Psoas muscle (tissue), 8 donors: ENCODE results near the gene PPP4R3A. TPM values are rescaled to one million over a fixed set of nuclear protein-coding genes. Genes with fewer than 3 reads are reported as not detected.

Experiments
- ATAC-seq, 4 donors: fragments of 200-7000 bp; cut with Tn5 transposase; one replicate each; pipeline ENCODE4 v1.9.1; 2020; ENCODE audit warnings: moderate library complexity in 3 of 4, mild to moderate bottlenecking in 2 of 4
- DNase-seq, 2 donors: peaks; one replicate each; pipeline ENCODE4 v3.0.0-alpha.2; 2020
- H3K27ac ChIP-seq: fragments of 200-600 bp; one replicate; pipeline ENCODE4 v1.8.0; 2022
- H3K27me3 ChIP-seq, 3 donors: fragments of 200-600 bp in 1 of 3; one replicate each; pipeline versions ENCODE4 v1.6.1 to v1.8.0; 2013 to 2022; ENCODE audit warnings: low read length in 2 of 3, mild to moderate bottlenecking in 2 of 3, moderate library complexity in 1 of 3; ENCODE audit not compliant: insufficient read depth in 3 of 3
- H3K36me3 ChIP-seq, 2 donors: fragments of 200-600 bp in 1 of 2; one replicate each; pipeline versions ENCODE4 v1.6.1 to v1.8.0; 2013 to 2022; ENCODE audit warnings: low read depth in 1 of 2, mild to moderate bottlenecking in 1 of 2, moderate library complexity in 1 of 2; ENCODE audit not compliant: insufficient read depth in 1 of 2
- H3K4me1 ChIP-seq: fragments of 200-600 bp; one replicate; pipeline ENCODE4 v1.8.0; 2022
- H3K4me3 ChIP-seq: fragments of 200-600 bp; one replicate; pipeline ENCODE4 v1.8.0; 2022; ENCODE audit warnings: mild to moderate bottlenecking
- H3K9me3 ChIP-seq: fragments of 200-600 bp; one replicate; pipeline ENCODE4 v1.8.0; 2022
- WGBS, 3 donors: extraction: QIAGEN DNeasy Blood & Tissue Kit; methylation state at CpG; one replicate each; pipeline versions ENCODE4 v1.1.6 to v1.1.7; 2013; 5-methylcytosine and 5-hydroxymethylcytosine counted together
- intact Hi-C, 2 donors: fragments of 100-400 bp; cut with DNase I; formaldehyde crosslinking; loops; one replicate each; pipeline versions ENCODE4 v1.11.0 to v1.14.2; 2022
- polyA plus RNA-seq, 3 donors: library from polyadenylated mRNA; stranded (reverse); fragments of 200-250 nt; gene quantifications; one replicate each; pipeline ENCODE4 v1.2.3, GENCODE V29; 2013
- total RNA-seq, 4 donors: library from RNA; stranded (reverse); fragmentation: NEBNext Ultra II Directional in 2 of 4; extraction: Animal tissue kit (Norgen Biotek cat#: 25700) in 2 of 4; gene quantifications; one replicate each; pipeline versions ENCODE4 v1.2.1 to v1.2.4, GENCODE V29; 2021 to 2023
- TF ChIP-seq, protein P1 (sequence below): fragments of 200-600 bp; IDR thresholded peaks from one replicate; pipeline ENCODE4 v1.8.0; 2022; ENCODE audit warnings: antibody characterized with exemption
- donor health status: healthy with polysubstance abuse.
- donor health status: DM: no; HTN: no; CAD: no; lungs with moderate emphysema.
- donor health status: Bipolar disorder and iron deficiency.
- donor health status: healthy.
- donor health status: DM: yes; HTN: yes; CAD: no.
- donor health status: DM: no; HTN: no; CAD: no.
- donor health status: DM: no; HTN: no; CAD: no.
- donor health status: DM: yes; HTN: yes; CAD: no.

Gene PPP4R3A
- total and polyA plus RNA-seq, 7 donors: 33.3 to 92.4 (median 50.6) TPM

DNA sequence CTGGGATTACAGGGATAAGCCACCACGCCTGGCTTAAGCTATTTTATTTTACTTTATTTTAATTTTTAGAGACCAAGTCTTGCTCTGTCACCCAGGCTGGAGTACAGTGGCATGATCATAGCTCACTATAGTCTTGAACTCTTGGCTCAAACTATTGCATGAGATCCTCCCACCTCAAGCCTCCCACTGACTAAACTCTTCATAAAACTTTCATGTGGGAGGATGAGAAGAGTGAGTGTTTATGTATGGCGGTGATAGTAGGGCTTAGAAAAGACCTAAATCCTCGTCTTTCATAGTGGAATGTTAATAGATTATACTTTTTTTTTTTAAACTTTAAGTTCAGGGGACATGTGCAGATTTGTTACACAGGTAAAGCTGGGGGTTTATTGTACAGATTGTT, 23.5 kb upstream of the PPP4R3A start:
- Histone ChIP-seq H3K4me1 (no peaks in the 10 kb centered on the region), H3K27ac (no peak overlapping the region), H3K9me3 (no peaks in the 10 kb centered on the region), H3K27me3 (peaks cover 0 to 8% (median 0%) of the 10 kb centered on the region in 3 donors), H3K4me3 (no peak overlapping the region), H3K36me3 (no peaks in the 10 kb centered on the region)
- DNase-seq: no peak
- no peak for ATAC-seq
- WGBS, 3 donors: 68 to 70% (median 69%) methylated on average over 3 of the region's 3 CpGs
- intact Hi-C loops: no loop called here
- TF ChIP-seq, protein P1, sequence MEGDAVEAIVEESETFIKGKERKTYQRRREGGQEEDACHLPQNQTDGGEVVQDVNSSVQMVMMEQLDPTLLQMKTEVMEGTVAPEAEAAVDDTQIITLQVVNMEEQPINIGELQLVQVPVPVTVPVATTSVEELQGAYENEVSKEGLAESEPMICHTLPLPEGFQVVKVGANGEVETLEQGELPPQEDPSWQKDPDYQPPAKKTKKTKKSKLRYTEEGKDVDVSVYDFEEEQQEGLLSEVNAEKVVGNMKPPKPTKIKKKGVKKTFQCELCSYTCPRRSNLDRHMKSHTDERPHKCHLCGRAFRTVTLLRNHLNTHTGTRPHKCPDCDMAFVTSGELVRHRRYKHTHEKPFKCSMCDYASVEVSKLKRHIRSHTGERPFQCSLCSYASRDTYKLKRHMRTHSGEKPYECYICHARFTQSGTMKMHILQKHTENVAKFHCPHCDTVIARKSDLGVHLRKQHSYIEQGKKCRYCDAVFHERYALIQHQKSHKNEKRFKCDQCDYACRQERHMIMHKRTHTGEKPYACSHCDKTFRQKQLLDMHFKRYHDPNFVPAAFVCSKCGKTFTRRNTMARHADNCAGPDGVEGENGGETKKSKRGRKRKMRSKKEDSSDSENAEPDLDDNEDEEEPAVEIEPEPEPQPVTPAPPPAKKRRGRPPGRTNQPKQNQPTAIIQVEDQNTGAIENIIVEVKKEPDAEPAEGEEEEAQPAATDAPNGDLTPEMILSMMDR: no peak

DNA sequence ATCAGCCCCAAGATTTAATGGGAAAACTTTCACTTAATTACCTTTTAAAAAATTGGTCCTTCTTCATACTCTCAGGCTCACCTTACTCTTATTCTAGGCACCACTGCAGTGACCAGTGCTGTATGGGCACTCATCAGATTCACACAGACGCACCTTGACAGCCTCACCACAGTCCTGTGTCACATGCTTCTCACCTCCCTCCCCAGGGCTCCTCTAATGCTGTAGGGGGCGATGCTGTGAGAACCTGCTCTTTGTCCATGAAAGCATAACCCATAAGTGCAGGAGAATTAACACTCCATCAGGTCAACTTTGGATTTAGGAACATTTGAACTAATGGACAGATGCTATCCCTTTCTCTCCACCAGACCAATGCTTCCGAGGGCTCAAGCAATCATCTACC, 13.9 kb upstream of the PPP4R3A start:
- Histone ChIP-seq H3K36me3 (no peaks in the 10 kb centered on the region), H3K27ac (no peak overlapping the region), H3K4me1 (no peaks in the 10 kb centered on the region), H3K4me3 (no peak overlapping the region), H3K27me3 (peaks cover 0 to 2% (median 0%) of the 10 kb centered on the region in 3 donors), H3K9me3 (no peaks in the 10 kb centered on the region)
- DNase-seq: no peak
- 81 to 88% (median 84%) methylated on average over 3 of the region's 3 CpGs for WGBS, 3 donors
- ATAC-seq: no peak
- TF ChIP-seq, protein P1: no peak
- intact Hi-C loops: no loop called here

DNA sequence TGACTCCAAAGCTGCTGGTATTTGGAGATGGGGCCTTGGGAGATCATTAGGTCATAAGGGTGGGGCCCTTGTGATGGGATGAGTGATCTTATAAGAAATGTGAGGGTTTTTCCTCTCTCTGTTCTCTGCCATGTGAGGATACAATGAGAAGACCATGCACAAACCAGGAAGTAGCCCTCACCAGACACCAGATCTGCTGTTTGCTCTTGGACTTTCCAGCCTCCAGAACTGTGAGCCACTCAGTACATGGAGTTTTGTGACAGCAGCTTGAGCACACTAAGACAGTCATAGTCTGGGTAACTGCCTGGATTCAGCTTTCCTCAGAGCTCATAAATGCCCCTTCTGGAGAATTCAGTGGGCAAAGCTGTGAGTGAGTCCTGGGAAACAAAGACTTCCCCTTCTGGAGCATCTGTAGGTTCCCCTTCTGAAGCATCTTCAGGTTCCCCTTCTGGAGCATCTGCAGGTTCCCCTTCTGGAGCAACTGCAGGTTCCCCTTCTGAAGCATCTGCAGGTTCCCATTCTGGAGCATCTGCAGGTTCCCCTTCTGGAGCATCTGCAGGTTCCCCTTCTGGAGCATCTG, 11.0 kb upstream of the PPP4R3A start:
- H3K27me3 ChIP-seq: peaks cover 0 to 2% (median 0%) of the 10 kb centered on the region in 3 donors
- intact Hi-C loops: no loop called here
- DNase-seq (no peak), ATAC-seq (no peak)
- TF ChIP-seq, protein P1: no peak
- H3K36me3 ChIP-seq: no peaks in the 10 kb centered on the region
- no peak overlapping the region for H3K27ac ChIP-seq
- no peak overlapping the region for H3K4me3 ChIP-seq
- no peaks in the 10 kb centered on the region for H3K9me3 ChIP-seq
- no peaks in the 10 kb centered on the region for H3K4me1 ChIP-seq

DNA sequence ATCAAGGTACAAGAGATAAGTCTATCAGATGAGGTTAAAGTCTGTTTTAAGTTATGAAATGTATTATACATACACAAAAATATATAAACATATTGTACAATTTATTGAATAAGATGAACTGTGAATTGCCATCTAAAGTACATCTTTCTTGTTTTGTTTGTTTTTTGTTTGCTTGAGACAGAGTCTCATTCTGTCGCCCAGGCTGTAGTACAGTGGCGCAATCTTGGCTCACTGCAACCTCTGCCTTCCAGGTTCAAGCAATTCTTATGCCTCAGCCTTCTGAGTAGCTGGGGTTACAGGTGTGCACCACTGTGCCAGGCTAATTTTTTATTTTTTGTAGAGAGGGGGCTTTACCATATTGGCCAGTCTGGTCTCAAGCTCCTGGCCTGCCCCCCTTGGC, 10.0 kb upstream of the PPP4R3A start:
- Histone ChIP-seq H3K4me1 (no peaks in the 10 kb centered on the region), H3K9me3 (no peaks in the 10 kb centered on the region), H3K4me3 (no peak overlapping the region), H3K27me3 (peaks cover 0 to 2% (median 0%) of the 10 kb centered on the region in 3 donors), H3K27ac (no peak overlapping the region), H3K36me3 (no peaks in the 10 kb centered on the region)
- ATAC-seq: no peak
- intact Hi-C loops: no loop called here
- TF ChIP-seq, protein P1: no peak
- WGBS, 3 donors: 95 to 98% (median 95%) methylated on average over 2 of the region's 2 CpGs
- DNase-seq: no peak
